HFF-Myc (cell line): ENCODE measurements around the gene TOGARAM2.

Experiments
- DNase-seq: peaks from one replicate; pipeline ENCODE4 v3.0.0-alpha.2; 2011; ENCODE audit warnings: low read depth; ENCODE audit errors: extremely low read depth
- H3K4me3 ChIP-seq: replicated peaks from 2 replicates; pipeline ENCODE4 v1.5.1; 2011; ENCODE audit warnings: low read depth, mild to moderate bottlenecking, control low read depth, low read length
- CTCF ChIP-seq: IDR thresholded peaks from 2 replicates; pipeline ENCODE4 v1.5.1; 2012; ENCODE audit warnings: mild to moderate bottlenecking, low read depth, low read length, control low read depth; ENCODE audit errors: missing control alignments

The TOGARAM2 gene

DNA sequence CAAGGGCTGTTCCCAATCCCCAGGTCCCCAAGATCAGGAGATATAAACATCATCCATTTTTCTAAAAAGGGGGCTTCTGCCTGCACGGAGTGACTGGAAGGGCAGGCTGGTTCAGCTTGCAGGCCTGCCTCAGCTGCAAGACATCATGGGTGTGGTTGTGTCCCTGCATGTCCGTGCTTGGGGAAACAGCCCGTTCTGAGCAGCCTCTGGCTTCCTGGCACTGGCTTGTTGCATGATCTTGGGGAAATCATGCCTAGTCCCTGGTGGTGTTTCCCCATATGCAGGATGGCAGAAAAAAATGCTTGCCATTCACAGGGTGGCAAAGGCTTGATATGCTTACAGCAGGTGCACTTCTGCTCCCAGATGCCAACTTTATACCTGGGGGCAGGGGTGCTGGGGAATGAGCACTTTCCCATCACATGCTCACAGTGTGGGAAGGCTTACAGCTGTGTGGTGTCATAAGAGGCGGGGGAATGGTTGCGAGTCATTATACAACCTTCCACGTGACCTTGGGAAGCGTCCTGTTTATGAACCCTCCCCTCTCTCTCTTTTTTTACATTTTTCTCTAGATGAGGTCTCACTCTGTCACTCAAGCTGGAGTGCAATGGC is 86.0 kb downstream of the TOGARAM2 start:
- no peak for TF ChIP-seq CTCF
- no peak for DNase-seq
- H3K4me3 ChIP-seq = no peak overlapping the region

- H3K4me3 ChIP-seq = no peak overlapping the region
- TF ChIP-seq CTCF = no peak
- no peak for DNase-seq
These were observed 87.4 kb downstream of the TOGARAM2 start for GRCh38 chr2:29068513-29068912.

GRCh38 chr2:29070526-29070925 is 89.4 kb downstream of the TOGARAM2 start:
- no peak for TF ChIP-seq CTCF
- H3K4me3 ChIP-seq = no peak overlapping the region
- no peak for DNase-seq

- no peak overlapping the region for H3K4me3 ChIP-seq
- TF ChIP-seq CTCF = no peak
- no peak for DNase-seq
These were observed 90.2 kb downstream of the TOGARAM2 start for GRCh38 chr2:29071032-29071975.

DNA sequence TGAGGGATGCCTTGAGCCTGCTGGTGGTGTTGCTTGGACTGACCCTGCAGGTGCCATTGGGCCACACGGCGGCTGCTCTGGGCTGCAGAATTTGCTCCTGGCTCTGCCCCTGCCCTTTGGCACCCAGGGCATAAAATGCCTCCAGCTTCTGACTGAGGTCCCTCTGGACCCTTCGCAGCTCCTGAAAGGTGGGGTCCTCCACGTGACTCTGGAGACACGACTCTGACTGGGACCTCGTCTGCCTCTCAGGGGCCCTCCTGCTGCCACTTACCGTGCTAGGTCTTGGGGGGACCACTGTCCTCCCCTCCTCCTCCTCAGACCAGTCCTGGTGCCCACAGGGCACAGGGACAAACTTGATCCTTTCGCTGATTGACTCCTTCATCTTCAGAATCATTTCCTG is 91.2 kb downstream of the TOGARAM2 start:
- no peak for TF ChIP-seq CTCF
- DNase-seq = no peak
- H3K4me3 ChIP-seq = no peak overlapping the region

DNA sequence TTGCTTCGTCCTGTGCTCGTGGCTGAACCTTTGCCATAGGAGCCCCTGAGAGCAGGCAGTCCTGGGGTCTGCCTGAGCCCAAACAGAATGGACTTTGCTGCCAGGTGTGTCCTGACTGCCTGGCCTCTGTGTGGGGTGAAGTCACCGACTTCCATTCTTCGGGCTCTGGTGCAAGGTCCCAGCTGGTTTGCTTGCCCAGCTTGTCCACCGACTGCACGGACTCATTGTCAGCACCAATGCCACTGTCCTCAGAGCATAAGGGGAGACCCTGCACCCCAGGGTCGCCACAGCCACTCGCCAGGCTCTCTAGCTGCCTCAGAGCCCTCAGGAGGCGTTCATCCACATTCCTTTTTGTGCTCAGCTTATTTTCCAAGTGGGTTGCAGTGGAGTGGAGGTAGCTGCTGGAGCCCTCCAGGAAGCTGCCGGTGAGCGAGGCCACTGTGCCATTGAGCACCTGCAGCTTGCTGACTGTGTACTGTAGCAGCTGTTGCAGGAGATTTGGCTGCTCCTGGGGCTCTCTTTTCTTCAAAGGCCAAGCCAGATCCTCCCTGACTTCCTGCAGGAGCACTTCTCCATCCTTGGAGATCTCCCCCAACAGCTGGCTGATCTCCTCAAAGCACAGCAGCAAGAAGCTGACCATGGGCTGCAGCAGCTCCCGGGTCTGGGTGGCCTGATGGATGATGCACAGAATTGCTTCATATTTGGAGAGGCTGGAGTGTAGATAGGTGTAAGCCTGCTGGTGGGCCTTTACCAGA is 92.0 kb downstream of the TOGARAM2 start:
- no peak for DNase-seq
- no peak for TF ChIP-seq CTCF
- H3K4me3 ChIP-seq = no peak overlapping the region
